Inferior parietal cortex (tissue), 1 donor: ENCODE data around the gene ERC2.
"Not testable (repeated sequence)": the region's sequence is repeated elsewhere in the genome, so short reads cannot be mapped to it uniquely, and the experiment has no call there.

Source experiments
- DNase-seq: peaks from one replicate; pipeline ENCODE4 v3.0.0-alpha.2; 2016; ENCODE audit errors: extremely low spot score

ERC2 gene

GRCh38 chr3:56064684-56065083 lies 403.6 kb downstream of the ERC2 start:
- DNase-seq: no peak

- DNase-seq: no peak
These were observed 407.0 kb downstream of the ERC2 start for GRCh38 chr3:56061279-56061626.

DNA sequence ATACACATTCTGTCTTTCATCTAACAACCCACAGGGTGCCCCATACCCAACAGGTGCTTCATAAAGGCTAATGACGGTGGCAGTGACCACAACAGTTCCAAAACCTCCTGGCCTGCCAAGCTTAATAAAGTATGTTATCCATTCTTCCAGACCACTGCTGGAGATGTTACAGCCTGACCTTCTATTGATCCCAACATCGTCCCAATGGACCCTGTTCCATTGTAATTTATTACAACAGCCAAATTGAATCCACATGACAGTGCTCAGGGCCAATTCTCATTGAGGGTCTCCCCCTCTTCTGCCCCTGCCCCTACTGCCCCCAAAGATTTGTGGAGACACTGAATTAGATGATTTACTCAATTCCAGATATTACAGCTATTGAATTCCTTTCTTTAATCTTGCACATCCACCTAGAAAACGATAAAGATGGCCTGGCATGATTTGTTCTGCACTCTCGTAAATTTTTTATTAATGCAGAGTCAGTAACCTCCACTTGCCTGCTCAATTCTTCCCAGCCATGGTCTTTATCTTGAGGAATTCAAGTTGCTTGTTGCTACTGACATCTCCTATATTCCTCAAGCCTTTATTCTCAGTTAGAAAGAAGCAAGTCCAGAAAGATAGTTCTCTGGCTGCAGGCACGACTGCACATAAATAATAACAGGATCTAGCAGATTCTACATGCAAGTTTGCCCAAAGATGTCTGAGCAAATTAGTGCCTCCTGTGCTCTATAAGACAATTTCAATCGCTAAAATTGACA lies 407.6 kb downstream of the ERC2 start:
- no peak for DNase-seq

DNA sequence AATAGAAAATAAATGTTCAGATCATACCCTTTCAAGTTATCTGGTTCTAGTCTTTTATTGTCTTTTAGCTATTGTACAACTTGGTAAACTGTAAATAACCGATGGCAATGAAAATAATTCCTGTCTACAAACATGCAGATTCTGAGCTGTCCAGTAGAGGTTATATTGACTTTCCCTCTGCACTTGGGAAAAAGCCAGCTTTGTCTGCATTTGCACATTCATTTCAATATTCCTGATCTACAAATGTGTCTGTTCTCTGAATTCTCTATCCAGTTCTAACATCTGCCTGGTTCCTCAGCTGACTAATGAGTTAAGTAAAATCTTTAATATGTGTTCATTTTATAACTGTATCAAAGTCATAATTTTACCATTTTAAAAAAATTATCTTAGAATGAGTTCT lies 408.5 kb downstream of the ERC2 start:
- DNase-seq: no peak

GRCh38 chr3:56055951-56056350 lies 412.3 kb downstream of the ERC2 start:
- no peak for DNase-seq

DNA sequence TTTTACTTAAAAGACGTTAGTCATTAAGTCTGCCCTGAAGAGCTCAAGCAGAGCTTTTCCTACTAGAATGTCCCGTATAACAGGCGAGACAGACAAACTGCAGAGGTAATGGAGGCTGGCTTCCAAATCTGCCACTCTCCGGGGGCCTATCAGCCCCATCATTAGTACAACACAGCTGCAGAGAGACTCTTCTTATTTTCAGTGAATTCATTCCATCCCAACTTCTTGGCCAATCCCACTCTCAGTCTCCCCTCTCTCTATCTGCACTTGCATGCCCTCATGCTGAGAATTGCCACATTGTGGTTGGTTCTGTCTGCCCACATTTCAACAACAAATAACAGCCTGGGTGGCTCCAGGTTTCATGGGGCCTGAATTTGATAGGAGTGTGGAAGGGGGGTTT lies 412.7 kb downstream of the ERC2 start:
- no peak for DNase-seq

DNA sequence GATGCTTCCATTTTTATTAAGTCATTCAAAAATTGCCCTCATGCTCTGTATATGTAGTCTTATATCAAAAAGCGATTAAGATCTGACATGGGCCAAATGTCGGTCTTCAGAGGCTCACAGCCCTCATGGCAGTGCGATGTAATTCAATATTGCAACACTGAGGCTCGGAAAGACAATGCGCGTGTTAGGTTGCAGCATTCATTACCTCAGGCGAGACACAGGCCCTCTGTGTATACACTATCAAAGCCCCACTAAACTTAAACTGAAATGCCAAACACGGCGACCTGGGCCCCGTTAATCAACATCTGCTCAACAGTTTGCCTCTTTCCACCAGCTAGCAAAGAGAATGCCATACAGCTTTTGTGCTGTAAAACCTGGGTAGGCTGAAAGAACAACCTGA lies 413.4 kb downstream of the ERC2 start:
- no peak for DNase-seq

DNA sequence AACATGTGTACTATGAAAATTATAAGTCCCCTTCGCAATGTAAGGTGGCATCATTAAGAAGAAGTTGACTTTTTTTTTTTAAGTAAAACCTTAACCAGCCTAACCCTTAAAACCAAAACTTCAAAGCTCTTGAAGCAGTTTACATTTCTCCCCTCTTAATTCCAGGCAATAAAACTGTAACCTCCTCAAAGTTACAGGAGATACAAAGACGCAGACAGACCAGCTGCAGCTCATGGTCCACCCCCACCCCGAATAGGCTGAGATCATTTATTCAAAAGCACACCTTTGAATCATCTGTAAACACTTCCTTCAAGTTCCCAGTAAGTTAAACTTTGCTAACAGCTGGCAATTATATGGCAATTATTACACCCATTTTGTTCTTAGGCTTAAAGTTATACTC lies 414.5 kb downstream of the ERC2 start:
- no peak for DNase-seq

- DNase-seq: no peak
These were observed 416.1 kb downstream of the ERC2 start for GRCh38 chr3:56052188-56052587.

DNA sequence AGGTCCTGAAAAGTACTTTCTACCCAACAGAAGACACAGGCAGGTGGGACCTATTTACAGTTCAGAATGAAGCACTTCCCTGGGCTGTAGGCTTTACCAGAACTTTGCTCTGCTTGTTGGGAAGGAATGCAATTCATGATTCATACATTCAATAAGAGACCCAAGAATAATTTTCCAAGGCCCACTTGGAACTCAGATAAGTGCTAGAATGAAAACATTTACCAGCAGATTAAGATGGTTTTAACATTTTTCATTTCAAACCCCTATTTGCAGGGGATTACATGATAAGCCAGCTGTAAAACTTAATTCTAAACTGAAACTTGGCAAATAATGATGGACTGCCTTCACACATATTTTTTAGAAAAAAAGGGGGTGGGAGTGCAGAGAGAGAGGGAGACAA lies 417.2 kb downstream of the ERC2 start:
- no peak for DNase-seq

DNA sequence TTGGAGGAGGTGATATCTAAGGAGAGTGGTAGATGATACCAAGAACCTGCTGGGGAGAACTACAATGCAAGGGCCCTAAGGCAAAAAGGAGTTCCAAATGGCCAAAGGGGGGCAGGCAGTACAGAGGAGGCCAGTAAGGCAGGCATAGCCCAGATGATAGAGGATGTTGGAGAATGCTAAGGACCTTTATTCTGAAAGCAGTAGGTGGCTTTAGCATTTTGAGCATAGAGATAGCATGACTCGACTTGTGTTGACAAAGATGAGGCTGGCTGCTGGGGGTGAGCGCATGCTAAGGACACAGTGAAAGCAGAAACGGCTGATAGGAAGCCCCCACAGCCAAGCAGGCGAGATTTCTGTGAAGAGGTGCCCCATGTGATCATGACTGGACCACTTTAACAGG lies 419.3 kb downstream of the ERC2 start:
- DNase-seq: no peak

GRCh38 chr3:56048331-56048730 lies 419.9 kb downstream of the ERC2 start:
- no peak for DNase-seq

DNA sequence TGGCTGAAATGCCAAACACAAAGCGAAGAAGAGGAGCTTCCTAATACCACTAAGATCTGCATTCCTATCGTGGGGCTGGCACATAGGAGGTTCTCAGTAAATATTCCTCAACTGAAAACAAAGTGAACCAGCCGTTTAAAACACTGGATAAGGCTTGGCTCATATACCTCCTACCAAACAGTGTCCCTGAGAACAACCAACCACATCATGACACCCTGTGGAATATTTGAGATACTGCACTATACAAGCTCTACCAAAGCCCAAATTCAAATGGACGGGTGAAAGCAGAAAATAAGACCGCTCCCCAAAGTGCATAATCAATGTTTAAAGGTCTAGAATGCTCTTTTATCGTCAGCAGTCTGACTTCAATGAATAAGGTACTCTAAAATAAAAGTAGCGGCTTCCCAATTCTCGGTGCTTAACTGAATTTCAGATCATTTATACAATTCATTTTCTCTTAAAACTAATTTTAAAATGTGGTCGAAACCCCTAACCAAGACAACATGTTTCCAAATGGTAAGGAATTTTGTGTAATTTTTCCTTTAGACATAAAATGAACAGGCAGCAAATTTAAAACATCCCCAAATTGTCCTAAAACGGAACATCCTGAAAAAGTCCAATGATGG lies 425.8 kb downstream of the ERC2 start:
- peak; percentile 63 for DNase-seq

DNA sequence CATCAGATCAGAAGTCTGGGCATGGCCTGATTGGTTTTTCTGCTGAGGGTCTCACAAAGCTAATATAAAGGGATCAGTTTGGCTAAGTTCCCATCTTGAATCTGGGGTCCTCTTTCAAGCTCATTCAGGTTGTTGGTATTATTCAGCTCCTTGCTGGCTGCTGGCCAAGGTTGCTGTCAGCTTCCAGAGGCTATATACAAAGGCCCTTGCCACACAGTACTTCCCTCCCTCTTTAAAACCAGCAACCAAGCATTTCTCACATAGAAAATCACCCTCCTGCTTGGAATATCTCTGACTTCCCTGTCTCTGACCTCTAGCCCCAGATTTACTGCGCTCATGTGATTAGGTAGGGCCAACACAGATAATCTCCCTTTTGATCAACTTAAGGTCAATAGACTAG lies 442.9 kb downstream of the ERC2 start:
- DNase-seq: no peak

GRCh38 chr3:56023546-56023945 lies 444.7 kb downstream of the ERC2 start:
- DNase-seq: no peak

DNA sequence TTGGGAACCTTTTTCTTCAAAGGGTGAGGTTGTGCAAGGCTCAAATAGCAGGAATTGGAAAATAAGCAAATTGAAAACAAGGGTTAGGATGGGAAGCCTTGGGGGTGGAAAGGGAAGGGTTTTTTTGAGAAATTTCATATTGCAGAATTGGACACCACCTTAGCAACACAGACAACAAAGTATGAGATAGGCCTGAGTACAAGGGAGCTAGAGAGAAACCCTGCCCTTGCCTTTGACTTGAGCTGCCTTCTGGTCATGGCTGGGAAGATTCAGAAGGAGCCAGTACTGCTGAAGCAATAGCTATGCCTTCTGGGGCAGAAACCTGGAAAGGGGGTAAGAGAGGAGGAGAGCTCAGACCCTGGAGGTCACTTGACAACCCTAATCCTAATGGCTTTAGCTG lies 445.6 kb downstream of the ERC2 start:
- DNase-seq: no peak

DNA sequence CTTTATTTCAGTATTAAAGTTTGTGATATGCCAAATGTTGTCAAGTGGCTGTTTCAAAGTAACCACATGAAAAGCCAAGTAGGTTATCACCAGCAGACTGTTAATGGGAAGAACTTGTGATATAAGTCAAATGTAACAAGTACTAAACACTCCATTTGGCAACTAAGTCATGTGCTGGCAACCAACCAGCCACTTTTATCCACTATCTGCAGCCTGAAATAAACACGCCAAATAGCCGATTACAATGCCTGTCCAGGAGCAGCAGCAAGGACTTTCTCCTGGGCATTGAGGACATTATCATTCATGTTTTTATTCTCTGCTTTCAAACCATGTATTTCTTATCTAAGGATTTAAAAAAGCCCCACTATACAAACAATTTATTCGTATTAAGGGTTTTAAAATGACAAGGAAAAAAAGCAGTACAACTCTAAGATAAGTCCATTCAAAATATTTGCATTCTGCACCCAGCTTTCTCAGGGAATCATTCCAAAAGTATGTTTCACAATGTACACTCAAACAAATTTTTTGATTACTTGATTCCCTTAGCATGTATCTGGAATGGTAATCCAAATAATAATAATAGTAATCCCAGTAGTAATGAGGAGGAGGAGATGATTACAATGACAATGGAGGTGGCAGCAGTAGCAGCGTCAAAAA lies 448.6 kb downstream of the ERC2 start:
- DNase-seq: no peak

- DNase-seq: not testable (repeated sequence)
These were observed 452.9 kb downstream of the ERC2 start for GRCh38 chr3:56015374-56015773.

DNA sequence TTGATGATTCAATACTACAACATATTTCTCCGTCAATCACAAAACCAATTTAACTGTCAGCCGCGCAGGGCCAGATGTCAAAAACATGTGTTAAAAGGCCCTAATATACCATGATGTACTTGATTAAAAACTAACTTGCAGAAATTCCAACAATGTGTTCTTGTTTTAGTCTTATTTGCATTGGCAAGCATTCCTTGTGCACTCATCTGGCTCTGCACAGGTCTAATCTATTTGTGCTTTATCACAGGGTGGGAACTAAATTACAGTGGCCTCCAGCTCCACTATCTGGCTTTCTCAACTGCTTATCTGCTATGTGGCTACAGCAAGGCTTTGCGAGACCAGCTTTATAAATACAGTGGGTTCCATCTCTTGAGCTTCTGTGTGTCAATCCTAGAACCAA lies 455.5 kb downstream of the ERC2 start:
- DNase-seq: no peak

- no peak for DNase-seq
These were observed 463.0 kb downstream of the ERC2 start for GRCh38 chr3:56005196-56005805.

- DNase-seq: no peak
These were observed 465.1 kb downstream of the ERC2 start for GRCh38 chr3:56003129-56003528.

- DNase-seq: no peak
These were observed 466.3 kb downstream of the ERC2 start for GRCh38 chr3:56001991-56002390.

GRCh38 chr3:56001537-56001936 lies 466.7 kb downstream of the ERC2 start:
- no peak for DNase-seq
